A549 (cell line): ENCODE measurements around the gene KCNA3. TPM values are rescaled to one million over a fixed set of nuclear protein-coding genes. Genes with fewer than 3 reads are reported as not detected.

ENCODE experiments used
- ATAC-seq, 2 experiments: fragments of 200-7000 bp in 1 of 2; fragments of >200 bp in 1 of 2; cut with Nextera tagmentation in 1 of 2; cut with Tn5 transposase in 1 of 2; 3 replicates each; pipeline versions ENCODE4 v1.8.0 to v1.9.1; 2018 to 2020; ENCODE audit warnings: mild to moderate bottlenecking in 1 of 2, moderate library complexity in 1 of 2
- CTCF ChIA-PET: fragments of 300-600 bp; sonication (Branson Sonifier 250); formaldehyde crosslinking; extraction: SDS; loops from one replicate; lab custom pipeline; 2021; ENCODE audit warnings: antibody characterized with exemption, inconsistent platforms; lab: Yijun Ruan, JAX
- POLR2A ChIA-PET: fragments of 350-600 bp; formaldehyde crosslinking; extraction: SDS; loops from one replicate; lab custom pipeline; 2021; ENCODE audit warnings: antibody characterized with exemption, inconsistent platforms; lab: Yijun Ruan, JAX
- DNase-seq, 2 experiments: peaks; one replicate each; pipeline versions ENCODE4 v3.0.0 to v3.0.0-alpha.2; 2011 to 2016; ENCODE audit warnings: low read depth in 1 of 2, low spot score in 1 of 2
- FAIRE-seq: peaks from 2 replicates; lab custom pipeline; 2011; peaks lifted over from hg19 to GRCh38; lab: Jason Lieb, UNC
- H3K27ac ChIP-seq, 2 experiments: fragments of >200 bp; sonication (Bioruptor Twin); formaldehyde crosslinking; 3 replicates each; pipeline ENCODE4 v1.5.1; 2016 to 2017
- H3K4me1 ChIP-seq: fragments of >200 bp; sonication (Bioruptor Twin); formaldehyde crosslinking; 3 replicates; pipeline ENCODE4 v1.6.1; 2016
- H3K4me2 ChIP-seq: fragments of >200 bp; sonication (Bioruptor Twin); formaldehyde crosslinking; 3 replicates; pipeline ENCODE4 v1.6.1; 2016
- H3K4me3 ChIP-seq: fragments of >200 bp; sonication (Bioruptor Twin); formaldehyde crosslinking; 3 replicates; pipeline ENCODE4 v1.5.1; 2016
- H3K9me3 ChIP-seq: fragments of >200 bp; sonication (Bioruptor Twin); formaldehyde crosslinking; 3 replicates; pipeline ENCODE4 v1.6.1; 2016
- ATOH8 ChIP-seq: fragments of 250-450 bp; sonication (Bioruptor Pico); IDR thresholded peaks from 2 replicates; pipeline ENCODE4 v1.5.0; 2020; ENCODE audit warnings: low read depth, mild to moderate bottlenecking, moderate library complexity
- BHLHE40 ChIP-seq: IDR thresholded peaks from 2 replicates; pipeline ENCODE4 v1.6.1; 2012; ENCODE audit warnings: low read depth, low read length, inconsistent platforms
- CBX2 ChIP-seq: fragments of 200-600 bp; sonication (generic); IDR thresholded peaks from 2 replicates; pipeline ENCODE4 v1.6.1; 2016; ENCODE audit warnings: low read depth, mild to moderate bottlenecking, borderline replicate concordance
- CBX8 ChIP-seq: fragments of 200-600 bp; sonication (generic); IDR thresholded peaks from 2 replicates; pipeline ENCODE4 v1.6.1; 2016
- CEBPB ChIP-seq, 2 experiments: fragments of >200 bp in 1 of 2; sonication (Bioruptor Twin) in 1 of 2; formaldehyde crosslinking in 1 of 2; IDR thresholded peaks; 2 replicates each; pipeline ENCODE4 v1.6.1; 2012 to 2016
- CHD4 ChIP-seq: fragments of 200-600 bp; sonication (generic); IDR thresholded peaks from 2 replicates; pipeline ENCODE4 v1.6.1; 2016; ENCODE audit warnings: antibody characterized with exemption, mild to moderate bottlenecking, borderline replicate concordance
- EP300 ChIP-seq, 2 experiments: fragments of >200 bp; sonication (Bioruptor Twin); formaldehyde crosslinking; IDR thresholded peaks; 2 replicates in 1 of 2; 3 replicates in 1 of 2; pipeline ENCODE4 v1.6.1; 2016 to 2017
- FOSL2 ChIP-seq, 2 experiments: fragments of 450-650 bp in 1 of 2; fragments of >200 bp in 1 of 2; sonication (Bioruptor Twin) in 1 of 2; formaldehyde crosslinking; IDR thresholded peaks; 2 replicates each; pipeline versions ENCODE4 v1.5.0 to v1.6.1; 2016 to 2020; ENCODE audit warnings: mild to moderate bottlenecking in 1 of 2, moderate library complexity in 1 of 2
- HES2 ChIP-seq: fragments of >200 bp; sonication (Bioruptor Twin); formaldehyde crosslinking; IDR thresholded peaks from 2 replicates; pipeline ENCODE4 v1.6.1; 2016
- HEYL ChIP-seq: fragments of 250-450 bp; sonication (Bioruptor Pico); IDR thresholded peaks from 2 replicates; pipeline ENCODE4 v1.8.0; 2021; ENCODE audit warnings: mild to moderate bottlenecking, moderate library complexity
- HOXA7 ChIP-seq: fragments of 250-450 bp; sonication (Bioruptor Pico); IDR thresholded peaks from 2 replicates; pipeline ENCODE4 v1.5.0; 2020; ENCODE audit warnings: mild to moderate bottlenecking, moderate library complexity
- HOXB5 ChIP-seq: fragments of 250-450 bp; sonication (Bioruptor Pico); IDR thresholded peaks from 2 replicates; pipeline ENCODE4 v1.5.0; 2020; ENCODE audit warnings: mild to moderate bottlenecking, moderate library complexity
- JUN ChIP-seq, 2 experiments: fragments of >200 bp; sonication (Bioruptor Twin); formaldehyde crosslinking; IDR thresholded peaks; 2 replicates in 1 of 2; 3 replicates in 1 of 2; pipeline ENCODE4 v1.6.1; 2016 to 2017
- KDM5A ChIP-seq: fragments of 200-600 bp; sonication (generic); IDR thresholded peaks from 2 replicates; pipeline ENCODE4 v1.6.1; 2016; ENCODE audit warnings: antibody characterized with exemption, mild to moderate bottlenecking
- MAFK ChIP-seq: fragments of 450-650 bp; IDR thresholded peaks from 2 replicates; pipeline ENCODE4 v1.6.1; 2014; ENCODE audit not compliant: partially characterized antibody
- MAX ChIP-seq: IDR thresholded peaks from 2 replicates; pipeline ENCODE4 v1.6.1; 2012
- NR3C1 ChIP-seq: fragments of >200 bp; sonication (Bioruptor Twin); formaldehyde crosslinking; IDR thresholded peaks from 3 replicates; pipeline ENCODE4 v1.6.1; 2017
- RARB ChIP-seq: fragments of 250-450 bp; sonication (Bioruptor Pico); IDR thresholded peaks from 2 replicates; pipeline ENCODE4 v1.8.0; 2021; ENCODE audit warnings: mild to moderate bottlenecking, moderate library complexity
- RCOR1 ChIP-seq: fragments of 150-350 bp; IDR thresholded peaks from 2 replicates; pipeline ENCODE4 v1.6.1; 2014; ENCODE audit warnings: antibody characterized with exemption, low read length, low read depth
- RFX5 ChIP-seq: fragments of 450-650 bp; IDR thresholded peaks from 2 replicates; pipeline ENCODE4 v1.7.1; 2014; ENCODE audit warnings: antibody characterized with exemption, mild to moderate bottlenecking, moderate library complexity
- RNF2 ChIP-seq: fragments of 200-600 bp; sonication (generic); IDR thresholded peaks from 2 replicates; pipeline ENCODE4 v1.6.1; 2016; ENCODE audit warnings: low read depth, mild to moderate bottlenecking, antibody characterized with exemption, moderate library complexity, borderline replicate concordance
- SMC3 ChIP-seq: fragments of >200 bp; sonication (Bioruptor Twin); formaldehyde crosslinking; IDR thresholded peaks from 3 replicates; pipeline ENCODE4 v1.6.1; 2018; ENCODE audit warnings: inconsistent platforms
- USF2 ChIP-seq: fragments of 450-650 bp; IDR thresholded peaks from 2 replicates; pipeline ENCODE4 v1.6.1; 2014; ENCODE audit warnings: antibody characterized with exemption
- WGBS: methylation state at CpG from one replicate; pipeline ENCODE4 v1.1.6; 2017; ENCODE audit errors: missing lambda C conversion rate; 5-methylcytosine and 5-hydroxymethylcytosine counted together
- polyA plus RNA-seq, 4 experiments: library from polyadenylated mRNA; depleted of rRNA in 3 of 4; stranded (reverse); fragments of >200 nt; fragmentation: RNase III in 1 of 4; extraction: RNeasy Plus Mini Kit Qiagen cat#74134 plus additional on column Dnase treatment in 1 of 4; gene quantifications; 2 replicates in 3 of 4; 3 replicates in 1 of 4; pipeline ENCODE4 v1.2.3, GENCODE V29; 2011 to 2017

KCNA3 gene
- polyA plus RNA-seq, 2 of the 4 experiments (the other 2 are of a cell fraction), result not detected

GRCh38 chr1:110671361-110671760, 3.4 kb downstream of the KCNA3 start:
- no peak for FAIRE-seq
- no peak for ATAC-seq
- no peak for DNase-seq
- no peak overlapping the region for H3K27ac ChIP-seq
- H3K4me3 ChIP-seq, result no peak overlapping the region
- POLR2A ChIA-PET, result no interaction called here
- 2% methylated on average over 2 of the region's 2 CpGs for WGBS
- CTCF ChIA-PET, result no interaction called here
- no peaks in the 10 kb centered on the region for H3K9me3 ChIP-seq
- H3K4me1 ChIP-seq, result no peaks in the 10 kb centered on the region
- no peak overlapping the region for H3K4me2 ChIP-seq
- no peak for TF ChIP-seq MAX
- TF ChIP-seq RFX5, result no peak
- TF ChIP-seq JUN (IDR thresholded peaks at IDR 0.05), result no peak
- no peak for TF ChIP-seq CBX8
- TF ChIP-seq USF2, result no peak
- TF ChIP-seq MAFK, result no peak
- no peak for TF ChIP-seq HOXB5 (CRISPR knock-in tag)
- no peak for TF ChIP-seq CEBPB (IDR thresholded peaks at IDR 0.05)
- no peak for TF ChIP-seq CBX2
- no peak for TF ChIP-seq ATOH8
- TF ChIP-seq RNF2, result no peak
- TF ChIP-seq NR3C1, result no peak
- no peak for TF ChIP-seq RARB
- TF ChIP-seq RCOR1, result no peak
- TF ChIP-seq BHLHE40, result no peak
- no peak for TF ChIP-seq CHD4
- TF ChIP-seq SMC3, result no peak

GRCh38 chr1:110668549-110668948, 6.2 kb downstream of the KCNA3 start:
- no peaks in the 10 kb centered on the region for H3K9me3 ChIP-seq
- no peak overlapping the region for H3K4me2 ChIP-seq
- WGBS, result 18% methylated on average over 4 of the region's 4 CpGs
- CTCF ChIA-PET, result no interaction called here
- no peak for TF ChIP-seq HOXB5 (CRISPR knock-in tag)
- no peak overlapping the region for H3K4me3 ChIP-seq
- DNase-seq (no peak), ATAC-seq (no peak), FAIRE-seq (no peak)
- no peaks in the 10 kb centered on the region for H3K4me1 ChIP-seq
- no peak overlapping the region for H3K27ac ChIP-seq
- POLR2A ChIA-PET, result no interaction called here

GRCh38 chr1:110667776-110668175, 7.0 kb downstream of the KCNA3 start:
- Histone ChIP-seq H3K9me3 (no peaks in the 10 kb centered on the region), H3K27ac (no peak overlapping the region), H3K4me3 (no peak overlapping the region), H3K4me1 (no peaks in the 10 kb centered on the region), H3K4me2 (no peak overlapping the region)
- no peak for FAIRE-seq
- POLR2A ChIA-PET, result no interaction called here
- TF ChIP-seq CHD4, result no peak
- TF ChIP-seq FOSL2 (IDR thresholded peaks at IDR 0.05), result no peak
- no peak for TF ChIP-seq FOSL2 (CRISPR knock-in tag; IDR thresholded peaks at IDR 0.05)
- no peak for TF ChIP-seq HOXA7 (CRISPR knock-in tag)
- no peak for TF ChIP-seq HES2
- no peak for TF ChIP-seq KDM5A
- no peak for TF ChIP-seq EP300 (IDR thresholded peaks at IDR 0.05)
- TF ChIP-seq ATOH8, result no peak
- no peak for TF ChIP-seq HEYL
- TF ChIP-seq RFX5, result no peak
- WGBS, result 1% methylated on average over 2 of the region's 2 CpGs
- no peak for DNase-seq
- CTCF ChIA-PET, result no interaction called here
- no peak for ATAC-seq
